ENCODE data around the gene UBE2F.
"Not testable (repeated sequence)": the region's sequence is repeated elsewhere in the genome, so short reads cannot be mapped to it uniquely, and the experiment has no call there.

Gene UBE2F

GRCh38 chr2:238029853-238030252 lies 63.0 kb downstream of the UBE2F start:
- TF ChIP-seq ZNF274 (IDR thresholded peaks at IDR 0.05; ENCODE audit: low read depth, low read length) = no peak
- no peak overlapping the region for H3K4me3 ChIP-seq (ENCODE audit: low read length)

GRCh38 chr2:238030422-238031155 lies 63.8 kb downstream of the UBE2F start:
- H3K4me3 ChIP-seq (ENCODE audit: low read length) = no peak overlapping the region
- no peak for TF ChIP-seq ZNF274 (IDR thresholded peaks at IDR 0.05; ENCODE audit: low read depth, low read length)

DNA sequence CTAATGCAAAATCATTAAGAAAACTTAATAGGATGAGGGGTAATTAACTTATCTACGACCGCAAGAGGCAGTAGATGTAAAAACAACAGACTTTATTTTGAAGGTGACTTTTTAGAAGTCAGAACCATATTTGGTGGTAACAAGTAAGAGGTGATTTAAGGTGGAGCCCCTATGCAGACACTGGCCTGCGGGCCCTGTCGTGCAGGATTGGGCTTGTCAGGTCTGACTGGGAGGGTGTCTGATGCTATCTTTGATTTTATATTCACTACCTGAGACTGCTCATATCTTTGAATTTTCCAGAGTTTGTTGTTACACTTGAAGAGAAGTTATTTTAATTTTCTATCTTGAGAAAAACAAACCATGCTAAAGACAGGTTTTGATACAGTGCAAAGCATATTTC lies 64.9 kb downstream of the UBE2F start:
- H3K4me3 ChIP-seq (ENCODE audit: low read length) = no peak overlapping the region
- no peak for TF ChIP-seq ZNF274 (IDR thresholded peaks at IDR 0.05; ENCODE audit: low read depth, low read length)

- H3K4me3 ChIP-seq (ENCODE audit: low read length) = no peak overlapping the region
- no peak for TF ChIP-seq ZNF274 (IDR thresholded peaks at IDR 0.05; ENCODE audit: low read depth, low read length)
These were observed 66.0 kb downstream of the UBE2F start for GRCh38 chr2:238032755-238033337.

GRCh38 chr2:238033991-238034390 lies 67.2 kb downstream of the UBE2F start:
- not testable (repeated sequence) for H3K4me3 ChIP-seq (ENCODE audit: low read length)

GRCh38 chr2:238038203-238038602 lies 71.4 kb downstream of the UBE2F start:
- no peak overlapping the region for H3K4me3 ChIP-seq (ENCODE audit: low read length)
- no peak for TF ChIP-seq ZNF274 (IDR thresholded peaks at IDR 0.05; ENCODE audit: low read depth, low read length)

GRCh38 chr2:238039151-238039550 lies 72.3 kb downstream of the UBE2F start:
- TF ChIP-seq ZNF274 (IDR thresholded peaks at IDR 0.05; ENCODE audit: low read depth, low read length) = no peak
- no peak overlapping the region for H3K4me3 ChIP-seq (ENCODE audit: low read length)

GRCh38 chr2:238039985-238040384 lies 73.2 kb downstream of the UBE2F start:
- H3K4me3 ChIP-seq (ENCODE audit: low read length) = no peak overlapping the region
- no peak for TF ChIP-seq ZNF274 (IDR thresholded peaks at IDR 0.05; ENCODE audit: low read depth, low read length)

GRCh38 chr2:238040918-238041317 lies 74.1 kb downstream of the UBE2F start:
- TF ChIP-seq ZNF274 (IDR thresholded peaks at IDR 0.05; ENCODE audit: low read depth, low read length) = no peak
- no peak overlapping the region for H3K4me3 ChIP-seq (ENCODE audit: low read length)

DNA sequence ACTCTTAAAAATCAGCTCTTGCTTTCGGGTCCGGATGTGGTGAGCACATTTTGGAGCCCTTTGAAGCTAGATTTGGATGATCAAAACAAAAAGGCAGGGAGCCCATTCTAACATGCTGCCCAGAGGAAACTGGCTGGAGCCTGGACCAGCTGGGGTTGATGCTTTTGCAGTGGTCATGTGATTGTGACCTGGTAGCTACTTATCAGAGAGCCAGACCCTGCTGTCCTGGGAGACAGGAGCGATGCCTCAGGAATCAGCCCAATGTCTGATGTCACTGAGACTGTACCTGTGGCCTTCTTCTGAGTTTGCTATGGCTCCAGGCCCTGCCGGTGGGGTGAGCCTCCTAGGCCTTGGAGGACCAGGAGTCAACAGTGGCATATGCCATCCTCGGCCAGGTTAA lies 75.3 kb downstream of the UBE2F start:
- no peak overlapping the region for H3K4me3 ChIP-seq (ENCODE audit: low read length)
- no peak for TF ChIP-seq ZNF274 (IDR thresholded peaks at IDR 0.05; ENCODE audit: low read depth, low read length)

- TF ChIP-seq ZNF274 (IDR thresholded peaks at IDR 0.05; ENCODE audit: low read depth, low read length) = no peak
- no peak overlapping the region for H3K4me3 ChIP-seq (ENCODE audit: low read length)
These were observed 76.2 kb downstream of the UBE2F start for GRCh38 chr2:238042849-238043584.

DNA sequence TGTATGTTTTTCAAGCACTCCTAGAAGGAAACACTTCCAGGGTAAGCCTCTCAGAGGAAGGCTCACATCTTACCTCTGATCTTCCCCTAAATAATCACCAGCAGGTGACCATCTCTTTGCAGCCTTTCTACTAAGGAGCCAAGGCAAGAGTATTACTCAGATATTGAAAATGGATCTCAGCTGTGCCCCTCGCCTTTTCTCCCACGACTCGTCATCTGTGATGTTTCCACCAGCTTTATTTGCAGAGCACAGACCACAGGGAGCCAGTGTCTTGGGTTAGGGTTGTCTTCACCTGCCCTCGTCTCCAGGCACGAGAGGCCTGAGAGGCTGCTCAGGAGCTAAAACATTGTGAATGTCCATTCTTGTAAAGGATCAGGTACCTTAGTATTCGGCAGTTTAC lies 77.0 kb downstream of the UBE2F start:
- no peak overlapping the region for H3K4me3 ChIP-seq (ENCODE audit: low read length)
- no peak for TF ChIP-seq ZNF274 (IDR thresholded peaks at IDR 0.05; ENCODE audit: low read depth, low read length)

- TF ChIP-seq ZNF274 (IDR thresholded peaks at IDR 0.05; ENCODE audit: low read depth, low read length) = no peak
- no peak overlapping the region for H3K4me3 ChIP-seq (ENCODE audit: low read length)
These were observed 78.8 kb downstream of the UBE2F start for GRCh38 chr2:238045575-238045974.

DNA sequence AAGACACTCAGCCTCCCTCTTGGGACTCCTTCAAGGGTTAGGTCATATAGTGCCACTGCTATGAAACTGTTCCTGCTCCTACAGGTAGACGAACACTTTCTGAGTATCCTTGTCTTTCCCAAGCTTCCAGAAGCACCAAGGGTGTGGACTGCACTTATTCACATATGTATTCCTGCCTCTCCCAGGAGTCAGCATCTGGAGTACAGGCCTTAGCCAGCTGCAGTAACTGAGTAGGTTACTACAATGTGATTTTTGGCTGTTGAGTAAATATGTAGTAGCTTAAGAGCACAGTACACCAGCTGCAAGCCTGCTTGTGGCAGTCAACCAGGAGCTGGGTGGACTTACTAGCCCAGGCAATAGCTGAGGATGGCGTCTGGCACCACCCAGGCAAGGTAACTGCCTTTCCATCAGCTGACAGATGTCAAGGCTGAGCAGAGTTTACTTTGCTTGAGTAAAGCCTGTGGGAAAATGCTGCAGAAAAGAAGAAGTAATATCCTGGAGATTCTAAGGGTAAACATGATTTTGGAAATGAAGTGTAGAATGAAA lies 80.0 kb downstream of the UBE2F start:
- no peak overlapping the region for H3K4me3 ChIP-seq (ENCODE audit: low read length)
- no peak for TF ChIP-seq ZNF274 (IDR thresholded peaks at IDR 0.05; ENCODE audit: low read depth, low read length)

Data from GM08714 (cell line).